ENCODE measurements around the gene ADIPOR1. TPM values are rescaled to one million over a fixed set of nuclear protein-coding genes. Genes with fewer than 3 reads are reported as not detected.

Gene ADIPOR1
- total and polyA plus RNA-seq, 2 of the 4 experiments (the other 2 are of a cell fraction) = 82.7 to 92.5 TPM

DNA sequence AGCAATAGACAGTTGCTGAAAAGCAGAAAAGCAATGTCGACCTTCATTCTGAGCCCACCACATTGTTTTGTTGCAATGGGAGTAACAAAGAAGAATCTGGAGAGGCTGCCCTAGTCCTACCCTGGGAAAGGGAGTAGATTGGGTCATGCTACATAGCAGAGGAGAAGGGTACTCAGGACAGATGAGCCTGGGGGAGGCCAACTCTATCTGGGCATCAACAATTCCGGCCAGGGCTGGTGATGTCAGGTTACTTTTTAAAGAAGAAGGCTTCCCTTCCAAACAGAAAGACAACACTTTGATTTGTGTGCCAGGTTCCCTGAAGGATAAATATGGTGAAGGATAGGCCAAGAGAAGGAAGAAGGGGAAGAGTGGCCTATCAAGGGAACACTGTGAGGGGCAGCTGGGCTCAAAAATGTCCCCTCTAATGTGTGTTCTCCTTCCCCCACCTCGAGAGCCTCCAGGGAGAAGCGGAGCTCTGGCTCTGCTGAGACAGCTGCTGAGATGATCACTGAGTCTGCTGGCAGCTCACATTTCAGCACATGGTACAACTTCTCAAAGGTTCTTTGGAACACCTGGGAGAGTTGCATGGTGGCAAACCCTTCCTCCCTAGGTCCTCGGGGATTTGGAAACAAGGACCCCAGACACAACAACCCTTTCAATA is 3.2 kb upstream of the ADIPOR1 start:
- no peaks in the 10 kb centered on the region for H3K27me3 ChIP-seq (ENCODE audit: control insufficient read depth, insufficient read depth, low read length)
- H3K79me1 ChIP-seq (ENCODE audit: low read depth in 1 of 2, low read length in 2 of 2) = peaks cover 16 to 28% of the 10 kb centered on the region in 2 experiments
- H3K14ac ChIP-seq (replicated peaks; ENCODE audit: low read depth, low read length) = no peak overlapping the region
- H2AFZ ChIP-seq (replicated peaks; ENCODE audit: low read length, poor library complexity) = no peak overlapping the region
- intact Hi-C loops (cut with micrococcal nuclease) = no loop called here
- ChIA-PET CTCF (no interaction called here), POLR2A (ENCODE audit: unreplicated experiment) (no interaction called here)
- TF ChIP-seq CTCF (conservative IDR thresholded peaks at IDR 0.05; ENCODE audit: low read depth, low read length) (no peak), MAFK (IDR thresholded peaks at IDR 0.05; ENCODE audit: low read depth, low read length) (no peak), MXI1 (IDR thresholded peaks at IDR 0.05; ENCODE audit: borderline replicate concordance, low read depth, low read length) (no peak), RFX5 (IDR thresholded peaks at IDR 0.05; ENCODE audit: low read depth, low read length) (no peak), CHD1 (IDR thresholded peaks at IDR 0.05; ENCODE audit: low read depth, low read length) (no peak)
- TF ChIP-seq, protein P1, sequence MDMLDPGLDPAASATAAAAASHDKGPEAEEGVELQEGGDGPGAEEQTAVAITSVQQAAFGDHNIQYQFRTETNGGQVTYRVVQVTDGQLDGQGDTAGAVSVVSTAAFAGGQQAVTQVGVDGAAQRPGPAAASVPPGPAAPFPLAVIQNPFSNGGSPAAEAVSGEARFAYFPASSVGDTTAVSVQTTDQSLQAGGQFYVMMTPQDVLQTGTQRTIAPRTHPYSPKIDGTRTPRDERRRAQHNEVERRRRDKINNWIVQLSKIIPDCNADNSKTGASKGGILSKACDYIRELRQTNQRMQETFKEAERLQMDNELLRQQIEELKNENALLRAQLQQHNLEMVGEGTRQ (IDR thresholded peaks at IDR 0.05; ENCODE audit: low read depth, low read length) = no peak
- H3K9me3 ChIP-seq (ENCODE audit: control insufficient read depth, insufficient read depth, low read length) = no peaks in the 10 kb centered on the region
- H3K4me1 ChIP-seq (ENCODE audit: control insufficient read depth, insufficient read depth, low read length) = peaks cover 15% of the 10 kb centered on the region
- no peak overlapping the region for H3K4me3 ChIP-seq (ENCODE audit: insufficient read depth, low read depth, low read length)
- H3K9ac ChIP-seq (ENCODE audit: low read depth, low read length) = no peak overlapping the region
- DNase-seq = no peak
- H2AK5ac ChIP-seq (ENCODE audit: low read depth, low read length) = no peak overlapping the region
- H3K18ac ChIP-seq (ENCODE audit: low read depth, low read length) = no peak overlapping the region
- no peak overlapping the region for H3K56ac ChIP-seq (ENCODE audit: extremely low read depth, insufficient read depth, low read length)
- H4K91ac ChIP-seq (ENCODE audit: insufficient read depth, low read depth, low read length) = no peak overlapping the region
- H4K5ac ChIP-seq (ENCODE audit: low read depth, low read length) = no peak overlapping the region
- no peak overlapping the region for H4K8ac ChIP-seq (ENCODE audit: low read depth in 2 of 2, low read length in 2 of 2)
- H3K4me2 ChIP-seq (ENCODE audit: low read depth, low read length) = no peak overlapping the region
- WGBS, 2 experiments (ENCODE audit: extremely low coverage in 2 of 2, insufficient read length in 1 of 2) = 100% methylated on average over 2 of the region's 5 CpGs; no CpG with 5 or more reads in 1 of the 2 experiments
- ATAC-seq (ENCODE audit: low read depth) = no peak
- no peak overlapping the region for H2AK9ac ChIP-seq (replicated peaks; ENCODE audit: low read depth, low read length, poor library complexity)
- in situ Hi-C loops (cut with MboI; ENCODE audit: low sequenced_read_pairs) = no loop called here
- no peak overlapping the region for H2BK120ac ChIP-seq (ENCODE audit: low read depth, low read length)
- H3K27ac ChIP-seq (ENCODE audit: insufficient read depth, low read length) = no peak overlapping the region
- no TSS peak for BruUV-seq (replicated peaks)
- no peak overlapping the region for H2BK5ac ChIP-seq (ENCODE audit: low read depth, low read length, poor library complexity, severe bottlenecking)
- dilution Hi-C loops (cut with HindIII; ENCODE audit: low sequenced_read_pairs, unreplicated experiment) = no loop called here
- no peak overlapping the region for H3K23ac ChIP-seq (ENCODE audit: low read depth, low read length)
- no peak overlapping the region for H2BK20ac ChIP-seq (ENCODE audit: low read depth, low read length)
- H3K36me3 ChIP-seq (ENCODE audit: control insufficient read depth, insufficient read depth, low read length) = peaks cover 8% of the 10 kb centered on the region
- H4K20me1 ChIP-seq (ENCODE audit: insufficient read depth, low read length) = peaks cover 13% of the 10 kb centered on the region; the same call in 1 of the 2 replicates
- H2BK15ac ChIP-seq (ENCODE audit: low read depth, low read length) = no peak overlapping the region
- peaks cover 19% of the 10 kb centered on the region for H3K9me1 ChIP-seq (ENCODE audit: insufficient read depth, low read length)
- no peak overlapping the region for H3K4ac ChIP-seq (ENCODE audit: low read depth, low read length)

All from IMR-90 (cell line).